ENCODE data around the gene C19orf44.
"Not testable (repeated sequence)": the region's sequence is repeated elsewhere in the genome, so short reads cannot be mapped to it uniquely, and the experiment has no call there.

The C19orf44 gene

DNA sequence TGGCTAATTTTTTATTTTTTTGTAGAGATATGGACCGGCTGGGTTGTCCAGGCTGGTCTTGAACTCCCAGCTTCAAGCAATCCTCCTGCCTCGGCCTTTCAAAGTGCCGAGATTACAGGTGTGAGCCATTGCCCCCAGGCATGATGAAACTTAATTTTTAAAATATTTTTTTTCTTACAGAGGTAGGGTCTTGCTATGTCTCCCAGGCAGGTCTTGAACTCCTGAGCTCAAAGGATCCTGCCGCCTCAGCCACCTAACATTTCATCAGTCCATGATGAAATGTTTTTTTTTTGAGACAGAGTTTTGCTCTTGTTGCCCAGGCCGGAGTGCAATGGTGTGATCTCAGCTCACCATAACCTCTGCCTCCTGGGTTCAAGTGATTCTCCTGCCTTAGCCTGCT lies 12.4 kb downstream of the C19orf44 start:
- Mint-ChIP-seq H3K27ac (no peak overlapping the region), H3K36me3 (ENCODE audit: low read depth) (peaks cover 27% of the 10 kb centered on the region), H3K4me3 (no peak overlapping the region), H3K4me1 (no peaks in the 10 kb centered on the region), H3K9me3 (no peaks in the 10 kb centered on the region), H3K27me3 (ENCODE audit: low read depth) (no peaks in the 10 kb centered on the region)
- TF ChIP-seq, protein P1, sequence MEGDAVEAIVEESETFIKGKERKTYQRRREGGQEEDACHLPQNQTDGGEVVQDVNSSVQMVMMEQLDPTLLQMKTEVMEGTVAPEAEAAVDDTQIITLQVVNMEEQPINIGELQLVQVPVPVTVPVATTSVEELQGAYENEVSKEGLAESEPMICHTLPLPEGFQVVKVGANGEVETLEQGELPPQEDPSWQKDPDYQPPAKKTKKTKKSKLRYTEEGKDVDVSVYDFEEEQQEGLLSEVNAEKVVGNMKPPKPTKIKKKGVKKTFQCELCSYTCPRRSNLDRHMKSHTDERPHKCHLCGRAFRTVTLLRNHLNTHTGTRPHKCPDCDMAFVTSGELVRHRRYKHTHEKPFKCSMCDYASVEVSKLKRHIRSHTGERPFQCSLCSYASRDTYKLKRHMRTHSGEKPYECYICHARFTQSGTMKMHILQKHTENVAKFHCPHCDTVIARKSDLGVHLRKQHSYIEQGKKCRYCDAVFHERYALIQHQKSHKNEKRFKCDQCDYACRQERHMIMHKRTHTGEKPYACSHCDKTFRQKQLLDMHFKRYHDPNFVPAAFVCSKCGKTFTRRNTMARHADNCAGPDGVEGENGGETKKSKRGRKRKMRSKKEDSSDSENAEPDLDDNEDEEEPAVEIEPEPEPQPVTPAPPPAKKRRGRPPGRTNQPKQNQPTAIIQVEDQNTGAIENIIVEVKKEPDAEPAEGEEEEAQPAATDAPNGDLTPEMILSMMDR (IDR thresholded peaks at IDR 0.05; ENCODE audit: unreplicated experiment in 3 of 3): no peak

DNA sequence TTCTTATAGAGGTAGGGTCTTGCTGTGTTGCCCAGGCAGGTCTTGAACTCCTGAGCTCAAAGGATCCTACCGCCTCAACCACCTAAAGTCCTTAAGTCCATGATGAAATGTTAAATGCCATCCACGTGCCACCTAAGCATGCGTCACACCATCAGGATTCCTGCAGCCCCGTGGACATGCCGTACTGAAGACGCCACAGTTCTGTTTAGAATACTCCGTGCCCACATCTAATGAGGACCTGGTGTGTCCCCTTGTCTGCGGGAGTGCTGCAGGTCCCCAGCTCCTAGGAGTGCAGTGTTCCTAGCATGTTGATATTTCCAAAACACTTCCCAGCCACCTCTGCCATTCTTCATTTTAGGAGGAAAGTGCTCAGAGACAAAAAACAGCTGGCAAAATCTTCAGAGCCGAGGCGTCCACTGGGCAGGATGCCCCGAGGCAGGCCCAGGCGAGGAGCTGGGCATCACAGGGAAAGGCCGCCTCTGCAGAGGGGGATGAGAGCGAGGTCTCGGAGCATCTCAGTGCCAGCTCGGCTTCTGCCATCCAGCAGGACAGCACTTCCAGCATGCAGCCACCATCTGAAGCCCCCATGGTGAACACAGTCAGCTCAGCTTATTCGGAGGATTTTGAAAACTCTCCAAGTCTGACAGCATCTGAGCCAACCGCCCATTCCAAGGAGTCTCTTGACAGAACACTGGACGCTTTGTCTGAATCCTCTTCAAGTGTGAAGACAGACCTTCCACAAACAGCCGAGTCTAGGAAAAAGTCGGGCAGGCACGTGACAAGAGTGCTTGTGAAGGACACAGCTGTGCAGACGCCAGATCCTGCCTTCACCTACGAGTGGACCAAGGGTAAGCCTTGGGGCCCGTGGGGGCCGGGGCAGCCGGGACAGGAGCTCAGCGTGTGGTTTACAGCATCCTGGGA lies 13.2 kb downstream of the C19orf44 start:
- TF ChIP-seq, protein P1 (IDR thresholded peaks at IDR 0.05; ENCODE audit: unreplicated experiment in 3 of 3): no peak
- Mint-ChIP-seq H3K4me1 (no peaks in the 10 kb centered on the region), H3K4me3 (no peak overlapping the region), H3K36me3 (ENCODE audit: low read depth) (peaks cover 27% of the 10 kb centered on the region), H3K27me3 (ENCODE audit: low read depth) (no peaks in the 10 kb centered on the region), H3K27ac (no peak overlapping the region), H3K9me3 (no peaks in the 10 kb centered on the region)

DNA sequence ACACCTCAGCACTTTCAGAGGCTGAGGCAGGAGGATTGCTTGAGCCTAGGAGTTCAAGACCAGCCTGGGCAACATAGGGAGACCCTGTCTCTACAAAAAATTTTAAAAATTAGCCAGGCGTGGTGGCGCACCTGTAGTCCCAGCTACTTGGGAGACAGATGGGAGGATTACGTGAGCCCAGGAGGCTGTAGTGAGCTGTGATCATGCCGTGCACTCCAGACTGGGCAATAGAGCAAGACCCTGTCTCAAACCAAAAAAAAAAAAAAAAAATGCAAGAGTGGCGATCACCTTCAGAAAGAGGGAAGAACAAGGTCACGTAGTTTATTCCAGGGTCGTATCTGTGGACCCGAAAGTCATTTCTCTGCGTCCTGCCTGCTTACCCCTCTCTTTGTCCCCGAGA lies 16.4 kb downstream of the C19orf44 start:
- not testable (repeated sequence) for H3K9me3 Mint-ChIP-seq; H3K4me3 Mint-ChIP-seq; H3K4me1 Mint-ChIP-seq; H3K27ac Mint-ChIP-seq; H3K27me3 Mint-ChIP-seq (ENCODE audit: low read depth)
- peaks cover 31% of the 10 kb centered on the region for H3K36me3 Mint-ChIP-seq (ENCODE audit: low read depth)

DNA sequence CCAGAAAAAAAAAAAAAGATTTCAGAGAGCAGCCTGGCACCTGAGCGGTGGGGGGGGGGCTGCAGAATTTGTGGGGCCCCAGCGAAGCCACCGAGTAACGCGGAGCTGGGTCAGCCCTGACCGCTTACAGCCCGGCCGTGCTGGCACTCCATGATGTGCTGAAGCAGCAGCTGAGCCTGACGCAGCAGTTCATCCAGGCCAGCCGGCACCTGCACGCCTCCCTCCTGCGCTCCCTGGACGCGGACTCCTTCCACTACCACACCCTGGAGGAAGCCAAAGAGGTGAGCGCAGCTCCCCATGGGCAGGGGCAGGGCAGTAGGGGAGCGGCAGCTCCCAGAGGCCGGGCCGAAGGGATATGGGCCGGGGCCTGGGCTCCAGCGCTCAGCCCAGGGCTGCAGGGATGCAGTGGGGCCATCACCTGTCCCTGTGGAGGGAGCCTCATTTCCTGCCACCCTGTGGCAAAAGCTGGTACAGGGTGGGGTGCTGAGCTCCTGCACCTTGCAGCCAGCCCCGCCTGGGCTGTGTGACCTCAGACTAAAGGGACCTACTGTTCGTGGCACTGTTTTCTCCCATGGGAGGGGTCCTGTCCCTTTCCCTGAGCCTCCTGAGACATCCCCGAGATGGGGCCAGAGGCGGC lies 18.3 kb downstream of the C19orf44 start:
- Mint-ChIP-seq H3K27ac (no peak overlapping the region), H3K9me3 (no peaks in the 10 kb centered on the region), H3K27me3 (ENCODE audit: low read depth) (no peaks in the 10 kb centered on the region), H3K4me1 (no peaks in the 10 kb centered on the region), H3K4me3 (no peak overlapping the region), H3K36me3 (ENCODE audit: low read depth) (peaks cover 41% of the 10 kb centered on the region)
- TF ChIP-seq, protein P1 (IDR thresholded peaks at IDR 0.05; ENCODE audit: unreplicated experiment in 3 of 3): no peak

DNA sequence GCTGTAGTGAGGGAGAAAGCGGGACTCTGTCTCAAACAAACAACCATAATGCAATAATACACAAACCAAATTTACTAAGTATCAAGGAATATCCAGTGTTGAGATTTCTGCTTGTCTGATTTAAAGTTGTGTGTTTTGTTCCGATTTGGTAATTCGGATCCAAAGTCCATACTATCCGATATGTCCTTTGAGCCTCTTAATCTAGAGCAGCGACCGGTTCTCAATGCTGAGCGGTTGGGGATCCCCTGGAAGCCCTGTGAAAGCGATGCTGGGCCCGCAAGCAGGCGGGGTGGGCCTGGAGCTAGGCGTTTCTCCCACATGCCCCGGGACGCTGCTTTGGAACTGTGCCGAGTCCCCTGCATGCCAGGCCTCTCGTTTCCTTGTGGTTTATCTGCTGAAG lies 20.2 kb downstream of the C19orf44 start:
- H3K9me3 Mint-ChIP-seq: no peaks in the 10 kb centered on the region

DNA sequence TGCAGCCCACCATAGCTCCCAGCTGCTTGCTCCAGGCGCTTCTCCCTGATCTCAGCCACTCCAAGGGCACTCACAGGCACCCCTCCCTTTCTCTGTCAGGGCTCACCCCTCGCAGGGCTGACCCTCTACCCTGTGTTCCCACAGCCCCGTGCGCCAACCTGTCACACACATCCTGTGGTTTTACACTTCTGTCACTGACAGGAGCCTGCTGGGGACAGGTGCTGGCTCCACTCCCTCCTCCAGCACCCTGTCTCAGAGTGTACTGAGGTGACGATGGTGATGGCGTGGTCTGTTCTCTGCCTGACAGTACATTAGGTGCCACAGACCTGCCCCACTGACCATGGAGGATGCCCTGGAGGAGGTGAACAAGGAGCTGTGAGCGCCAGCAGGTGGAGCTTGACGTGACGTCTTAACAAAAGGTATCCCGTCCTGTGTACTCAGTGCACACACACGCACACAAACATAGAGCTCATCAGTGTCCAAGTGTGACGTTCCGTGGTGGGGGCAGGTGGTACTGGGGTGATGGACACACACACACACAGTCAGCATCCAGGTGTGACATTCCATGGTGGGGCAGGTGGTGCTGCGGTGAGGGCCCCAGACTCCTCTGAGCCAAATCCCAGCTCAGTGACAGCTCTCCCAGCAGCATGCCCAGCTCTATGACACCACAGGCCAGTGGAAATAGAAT lies 20.9 kb downstream of the C19orf44 start:
- Mint-ChIP-seq H3K27me3 (ENCODE audit: low read depth) (no peaks in the 10 kb centered on the region), H3K4me1 (no peaks in the 10 kb centered on the region), H3K27ac (no peak overlapping the region), H3K9me3 (no peaks in the 10 kb centered on the region), H3K36me3 (ENCODE audit: low read depth) (peaks cover 40% of the 10 kb centered on the region), H3K4me3 (no peak overlapping the region)
- TF ChIP-seq, protein P1 (IDR thresholded peaks at IDR 0.05; ENCODE audit: unreplicated experiment in 3 of 3): no peak

More for the DNA sequence above, 20.2 kb downstream of the C19orf44 start:
- Mint-ChIP-seq H3K27ac (no peak overlapping the region), H3K4me3 (no peak overlapping the region), H3K27me3 (ENCODE audit: low read depth) (no peaks in the 10 kb centered on the region), H3K36me3 (ENCODE audit: low read depth) (peaks cover 45% of the 10 kb centered on the region), H3K4me1 (no peaks in the 10 kb centered on the region)
- TF ChIP-seq, protein P1 (IDR thresholded peaks at IDR 0.05; ENCODE audit: unreplicated experiment in 3 of 3): no peak
